NT2/D1 (cell line): ENCODE measurements around the gene HK2.
A peak's percentile ranks its signal among the peaks of the same experiment; 100 is the strongest.

ENCODE experiments used
- DNase-seq: peaks from one replicate; pipeline ENCODE4 v3.0.0-alpha.2; 2011; ENCODE audit warnings: low read depth, low spot score
- H3K27me3 ChIP-seq: 2 replicates; pipeline ENCODE4 v1.6.0; 2011; ENCODE audit warnings: mild to moderate bottlenecking; ENCODE audit not compliant: insufficient read length, insufficient read depth
- H3K36me3 ChIP-seq: 2 replicates; pipeline ENCODE4 v1.6.1; 2011; ENCODE audit warnings: mild to moderate bottlenecking, low read length, mixed read lengths; ENCODE audit not compliant: insufficient read depth, insufficient read length
- H3K4me1 ChIP-seq: 2 replicates; pipeline ENCODE4 v1.5.1; 2011; ENCODE audit not compliant: insufficient read depth, insufficient read length
- H3K4me3 ChIP-seq: 2 replicates; pipeline ENCODE4 v1.5.1; 2011; ENCODE audit warnings: low read depth; ENCODE audit not compliant: insufficient read length
- H3K9ac ChIP-seq: 2 replicates; pipeline ENCODE4 v1.6.0; 2011; ENCODE audit warnings: low read depth; ENCODE audit not compliant: insufficient read length
- H3K9me3 ChIP-seq: 2 replicates; pipeline ENCODE4 v1.5.1; 2011; ENCODE audit warnings: mild to moderate bottlenecking, low read length; ENCODE audit not compliant: insufficient read depth
- SUZ12 ChIP-seq: IDR thresholded peaks from 2 replicates; pipeline ENCODE4 v1.6.1; 2011; ENCODE audit not compliant: insufficient read length, insufficient read depth; ENCODE audit errors: extremely low read depth
- YY1 ChIP-seq: IDR thresholded peaks from 2 replicates; pipeline ENCODE4 v1.6.1; 2011; ENCODE audit not compliant: insufficient read length, insufficient read depth
- ZNF274 ChIP-seq: IDR thresholded peaks from 2 replicates; pipeline ENCODE4 v1.6.1; 2011; ENCODE audit warnings: mild to moderate bottlenecking, low read depth, low read length

Gene HK2

GRCh38 chr2:74836675-74837401, 2.9 kb downstream of the HK2 start:
- peak; percentile 77 for DNase-seq
- Histone ChIP-seq H3K36me3 (peaks cover 2% of the 10 kb centered on the region), H3K9ac (peak overlapping the region; percentile 50), H3K9me3 (no peaks in the 10 kb centered on the region), H3K4me1 (peaks cover 12% of the 10 kb centered on the region), H3K4me3 (no peak overlapping the region), H3K27me3 (no peaks in the 10 kb centered on the region)
- TF ChIP-seq YY1 (no peak), SUZ12 (no peak), ZNF274 (no peak)

- H3K4me1 ChIP-seq: peaks cover 12% of the 10 kb centered on the region
Measured at GRCh38 chr2:74841641-74842040, 7.7 kb downstream of the HK2 start.

GRCh38 chr2:74843433-74843832, 9.5 kb downstream of the HK2 start:
- DNase-seq: no peak
- TF ChIP-seq ZNF274: no peak
- no peak for TF ChIP-seq SUZ12
- TF ChIP-seq YY1: no peak
- peaks cover 12% of the 10 kb centered on the region for H3K36me3 ChIP-seq
- peaks cover 9% of the 10 kb centered on the region for H3K4me1 ChIP-seq
- no peaks in the 10 kb centered on the region for H3K9me3 ChIP-seq
- H3K4me3 ChIP-seq: no peak overlapping the region
- no peaks in the 10 kb centered on the region for H3K27me3 ChIP-seq
- no peak overlapping the region for H3K9ac ChIP-seq

More at GRCh38 chr2:74841641-74842040, 7.7 kb downstream of the HK2 start:
- H3K9ac ChIP-seq: no peak overlapping the region
- DNase-seq: no peak
- peaks cover 12% of the 10 kb centered on the region for H3K36me3 ChIP-seq
- H3K9me3 ChIP-seq: no peaks in the 10 kb centered on the region
- TF ChIP-seq YY1: no peak
- no peak for TF ChIP-seq ZNF274
- TF ChIP-seq SUZ12: no peak
- no peak overlapping the region for H3K4me3 ChIP-seq
- H3K27me3 ChIP-seq: no peaks in the 10 kb centered on the region

GRCh38 chr2:74843899-74844298, 10.0 kb downstream of the HK2 start:
- Histone ChIP-seq H3K9ac (no peak overlapping the region), H3K27me3 (no peaks in the 10 kb centered on the region), H3K9me3 (no peaks in the 10 kb centered on the region), H3K4me1 (peaks cover 12% of the 10 kb centered on the region), H3K4me3 (no peak overlapping the region), H3K36me3 (peaks cover 12% of the 10 kb centered on the region)
- no peak for TF ChIP-seq ZNF274
- TF ChIP-seq YY1: no peak
- no peak for TF ChIP-seq SUZ12
- no peak for DNase-seq

GRCh38 chr2:74844752-74845151, 10.8 kb downstream of the HK2 start:
- H3K27me3 ChIP-seq: no peaks in the 10 kb centered on the region
- H3K36me3 ChIP-seq: peaks cover 12% of the 10 kb centered on the region
- DNase-seq: no peak
- TF ChIP-seq ZNF274 (no peak), SUZ12 (no peak), YY1 (no peak)
- H3K9ac ChIP-seq: no peak overlapping the region
- no peak overlapping the region for H3K4me3 ChIP-seq
- H3K9me3 ChIP-seq: no peaks in the 10 kb centered on the region
- H3K4me1 ChIP-seq: peaks cover 16% of the 10 kb centered on the region

- peaks cover 16% of the 10 kb centered on the region for H3K4me1 ChIP-seq
- no peak for DNase-seq
Measured at GRCh38 chr2:74845217-74845751, 11.4 kb downstream of the HK2 start.

GRCh38 chr2:74845991-74846390, 12.1 kb downstream of the HK2 start:
- Histone ChIP-seq H3K4me1 (peaks cover 18% of the 10 kb centered on the region), H3K27me3 (no peaks in the 10 kb centered on the region), H3K4me3 (no peak overlapping the region), H3K9me3 (no peaks in the 10 kb centered on the region), H3K36me3 (peaks cover 12% of the 10 kb centered on the region), H3K9ac (no peak overlapping the region)
- no peak for DNase-seq
- no peak for TF ChIP-seq YY1
- TF ChIP-seq ZNF274: no peak
- no peak for TF ChIP-seq SUZ12

More at GRCh38 chr2:74845217-74845751, 11.4 kb downstream of the HK2 start:
- no peaks in the 10 kb centered on the region for H3K9me3 ChIP-seq
- no peak overlapping the region for H3K4me3 ChIP-seq
- peak overlapping the region; percentile 17 for H3K9ac ChIP-seq
- peaks cover 12% of the 10 kb centered on the region for H3K36me3 ChIP-seq
- TF ChIP-seq SUZ12 (no peak), YY1 (no peak), ZNF274 (no peak)
- H3K27me3 ChIP-seq: no peaks in the 10 kb centered on the region
